GM23248 (cell line): Measurements from ENCODE around the gene RCBTB1. TPM values are rescaled to one million over a fixed set of nuclear protein-coding genes. Genes with fewer than 3 reads are reported as not detected.

Experiments used
- DNase-seq: peaks from one replicate; pipeline ENCODE4 v3.0.0-alpha.2; 2015
- H2AFZ ChIP-seq: fragments of 200-600 bp; sonication (generic); 2 replicates; pipeline ENCODE4 v1.6.1; 2016; ENCODE audit warnings: antibody characterized with exemption
- H3F3A ChIP-seq: fragments of 200-600 bp; sonication (generic); 2 replicates; pipeline ENCODE4 v1.6.1; 2016; ENCODE audit warnings: mild to moderate bottlenecking, antibody characterized with exemption, mixed run types; ENCODE audit not compliant: insufficient read depth
- H3K27ac ChIP-seq: fragments of 200-600 bp; sonication (generic); 2 replicates; pipeline ENCODE4 v1.5.1; 2016; ENCODE audit warnings: mild to moderate bottlenecking
- H3K27me3 ChIP-seq: fragments of 200-600 bp; sonication (generic); replicated peaks from 2 replicates; pipeline ENCODE4 v1.6.1; 2016; ENCODE audit warnings: mild to moderate bottlenecking; ENCODE audit not compliant: insufficient read depth
- H3K36me3 ChIP-seq: fragments of 200-600 bp; sonication (generic); 2 replicates; pipeline ENCODE4 v1.6.1; 2016; ENCODE audit warnings: low read depth, mild to moderate bottlenecking
- H3K4me1 ChIP-seq: fragments of 200-600 bp; sonication (generic); 2 replicates; pipeline ENCODE4 v1.6.1; 2016; ENCODE audit warnings: mild to moderate bottlenecking; ENCODE audit not compliant: insufficient read depth
- H3K4me2 ChIP-seq: fragments of 200-600 bp; sonication (generic); one replicate; pipeline ENCODE4 v1.6.1; 2016; ENCODE audit warnings: mild to moderate bottlenecking; ENCODE audit not compliant: unreplicated experiment
- H3K4me3 ChIP-seq: fragments of 200-600 bp; sonication (generic); 2 replicates; pipeline ENCODE4 v1.5.1; 2016; ENCODE audit warnings: mild to moderate bottlenecking
- H3K79me2 ChIP-seq: fragments of 200-600 bp; sonication (generic); 2 replicates; pipeline ENCODE4 v1.6.1; 2016; ENCODE audit warnings: mild to moderate bottlenecking; ENCODE audit not compliant: insufficient read depth
- H3K9ac ChIP-seq: fragments of 200-600 bp; sonication (generic); 2 replicates; pipeline ENCODE4 v1.6.1; 2016; ENCODE audit warnings: mild to moderate bottlenecking
- H3K9me2 ChIP-seq: fragments of 200-600 bp; sonication (generic); 2 replicates; pipeline ENCODE4 v1.6.1; 2016; ENCODE audit warnings: mixed run types, mild to moderate bottlenecking, moderate library complexity; ENCODE audit not compliant: insufficient read depth
- H3K9me3 ChIP-seq: fragments of 200-600 bp; sonication (generic); one replicate; pipeline ENCODE4 v1.6.1; 2017; ENCODE audit warnings: low read depth
- H4K20me1 ChIP-seq: fragments of 200-600 bp; sonication (generic); 2 replicates; pipeline ENCODE4 v1.6.0; 2016; ENCODE audit not compliant: insufficient read depth
- EZH2 ChIP-seq: fragments of 200-600 bp; sonication (generic); IDR thresholded peaks from 2 replicates; pipeline ENCODE4 v1.6.1; 2018; ENCODE audit warnings: antibody characterized with exemption, mild to moderate bottlenecking; ENCODE audit not compliant: insufficient read depth, poor library complexity, severe bottlenecking
- EZH2phosphoT487 ChIP-seq: fragments of 200-600 bp; sonication (generic); IDR thresholded peaks from 2 replicates; pipeline ENCODE4 v1.6.1; 2018; ENCODE audit warnings: antibody characterized with exemption, moderate library complexity, mild to moderate bottlenecking, low read depth; ENCODE audit not compliant: insufficient read depth
- whole genome bisulfite sequencing, 2 experiments: methylation state at CpG; one replicate each; pipeline ENCODE4 v1.1.6; 2015 to 2017; ENCODE audit warnings: low lambda C conversion rate in 2 of 2, low coverage in 1 of 2; ENCODE audit errors: missing lambda C conversion rate in 2 of 2; 5-methylcytosine and 5-hydroxymethylcytosine counted together
- in situ Hi-C: fragments of 300-500 bp; cut with MboI; formaldehyde crosslinking; loops from 2 replicates; pipeline ENCODE4 v1.15.0; 2020
- polyA plus RNA-seq: library from polyadenylated mRNA; unstranded; fragments of >200 nt; fragmentation: Nextera tagmentation; extraction: Ambion mirVana; gene quantifications from 2 replicates; pipeline ENCODE4 v1.2.1, GENCODE V29; 2016
- total RNA-seq: library from RNA; depleted of rRNA; stranded (reverse); fragments of >200 nt; shearing (Covaris generic); gene quantifications from 2 replicates; pipeline ENCODE4 v1.2.3, GENCODE V29; 2014

Gene RCBTB1
- total and polyA plus RNA-seq, 2 experiments from 2014 or later = 9.5 to 9.9 TPM

DNA sequence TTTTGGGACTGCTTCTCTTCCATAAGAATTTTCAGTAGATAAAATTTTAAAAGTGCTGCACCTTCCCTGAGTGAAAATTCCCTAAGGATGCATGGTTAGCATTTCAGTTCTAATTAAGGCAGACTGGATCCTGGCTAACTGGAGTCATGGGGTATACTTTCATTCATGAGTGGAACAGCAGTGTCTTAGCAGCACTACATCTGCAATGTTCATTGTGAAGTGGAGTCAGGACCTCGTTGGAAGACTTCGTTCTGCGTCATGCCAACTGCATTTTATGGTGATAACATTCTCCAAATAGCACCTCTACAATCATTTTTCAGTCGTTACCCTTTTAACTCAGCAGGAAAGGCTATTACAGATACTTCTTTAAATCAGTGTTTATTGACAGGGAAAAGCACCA is 64.1 kb downstream of the RCBTB1 start:
- no peaks in the 10 kb centered on the region for H4K20me1 ChIP-seq
- no peak for DNase-seq
- no peak overlapping the region for H3K9ac ChIP-seq
- H3F3A ChIP-seq = no peaks in the 10 kb centered on the region
- no peaks in the 10 kb centered on the region for H3K9me3 ChIP-seq
- no peak overlapping the region for H3K27ac ChIP-seq
- no peak overlapping the region for H3K4me2 ChIP-seq
- 77 to 87% methylated on average over 4 of the region's 4 CpGs for WGBS, 2 experiments
- H3K9me2 ChIP-seq = no peaks in the 10 kb centered on the region
- TF ChIP-seq EZH2 (no peak), EZH2phosphoT487 (no peak)
- no peak overlapping the region for H2AFZ ChIP-seq
- H3K4me1 ChIP-seq = no peaks in the 10 kb centered on the region
- in situ Hi-C loops = no loop called here
- no peak overlapping the region for H3K4me3 ChIP-seq
- H3K27me3 ChIP-seq = no peaks in the 10 kb centered on the region
- H3K36me3 ChIP-seq = peaks cover 17% of the 10 kb centered on the region; the same call in 1 of the 2 replicates
- H3K79me2 ChIP-seq = no peaks in the 10 kb centered on the region

- Histone ChIP-seq H3K4me2 (no peak overlapping the region), H3K79me2 (no peaks in the 10 kb centered on the region), H3K4me3 (no peak overlapping the region), H3K9ac (no peak overlapping the region), H3K36me3 (peaks cover 10% of the 10 kb centered on the region; the same call in 1 of the 2 replicates), H4K20me1 (no peaks in the 10 kb centered on the region), H3K9me2 (no peaks in the 10 kb centered on the region), H3K9me3 (no peaks in the 10 kb centered on the region), H2AFZ (no peak overlapping the region), H3K27me3 (no peaks in the 10 kb centered on the region), H3K27ac (no peak overlapping the region), H3K4me1 (no peaks in the 10 kb centered on the region), H3F3A (no peaks in the 10 kb centered on the region)
- TF ChIP-seq EZH2phosphoT487 (no peak), EZH2 (no peak)
- 86% methylated on average over 6 of the region's 6 CpGs for WGBS, 2 experiments
- DNase-seq = no peak
- in situ Hi-C loops = no loop called here
Observed at GRCh38 chr13:49517461-49517860, 67.9 kb downstream of the RCBTB1 start.

DNA sequence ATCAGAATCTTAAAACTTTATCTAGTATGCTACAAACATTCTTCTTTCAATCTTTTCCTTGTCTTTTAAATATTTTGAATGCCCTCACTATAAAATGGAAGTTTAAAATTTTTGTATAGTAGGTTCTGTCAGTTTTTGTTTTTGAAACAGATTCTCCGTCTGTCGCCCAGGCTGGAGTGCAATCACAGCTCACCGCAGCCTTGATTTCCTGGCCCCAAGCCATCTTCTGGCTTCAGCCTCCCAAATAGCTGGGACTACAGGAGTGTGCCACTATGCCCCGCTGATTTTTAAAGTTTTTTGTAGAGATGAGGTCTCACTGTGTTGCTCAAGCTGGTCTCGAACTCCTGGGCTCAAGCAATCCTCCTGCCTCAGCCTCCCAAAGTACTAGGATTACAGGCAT is 68.9 kb downstream of the RCBTB1 start:
- Histone ChIP-seq H3K27ac (no peak overlapping the region), H3K9ac (no peak overlapping the region), H3F3A (no peaks in the 10 kb centered on the region), H3K9me2 (no peaks in the 10 kb centered on the region), H2AFZ (no peak overlapping the region), H3K36me3 (peaks cover 10% of the 10 kb centered on the region; the same call in 1 of the 2 replicates), H3K27me3 (no peaks in the 10 kb centered on the region), H4K20me1 (no peaks in the 10 kb centered on the region), H3K4me1 (no peaks in the 10 kb centered on the region), H3K4me3 (no peak overlapping the region), H3K9me3 (no peaks in the 10 kb centered on the region), H3K79me2 (no peaks in the 10 kb centered on the region), H3K4me2 (no peak overlapping the region)
- DNase-seq = no peak
- WGBS, 2 experiments = 85 to 86% methylated on average over 5 of the region's 5 CpGs
- TF ChIP-seq EZH2phosphoT487 (no peak), EZH2 (no peak)
- in situ Hi-C loops = no loop called here

DNA sequence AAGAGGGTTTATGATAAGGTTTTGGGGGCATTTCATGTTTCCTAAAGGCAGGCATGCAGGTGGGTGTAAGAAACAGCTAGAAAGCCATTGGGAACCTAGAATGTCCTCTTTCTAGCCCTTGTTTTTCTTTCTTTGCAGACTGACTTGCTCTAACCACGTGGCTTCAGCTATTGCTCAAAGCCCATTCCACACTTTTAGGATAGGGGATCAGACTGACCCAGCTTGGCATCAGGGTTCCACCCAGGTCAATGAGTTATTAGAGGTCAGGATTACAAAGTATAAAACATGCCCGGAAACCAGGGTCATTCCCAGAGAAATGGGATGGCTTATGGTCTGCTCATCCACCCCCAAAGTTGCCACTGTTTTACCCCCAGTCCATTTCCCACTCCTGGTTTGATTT is 72.8 kb downstream of the RCBTB1 start:
- 78 to 95% methylated on average over 2 of the region's 2 CpGs for WGBS, 2 experiments

GRCh38 chr13:49503951-49504350 is 81.4 kb downstream of the RCBTB1 start:
- Histone ChIP-seq H3K9ac (no peak overlapping the region), H3F3A (peaks cover 16% of the 10 kb centered on the region), H3K27me3 (no peaks in the 10 kb centered on the region), H3K36me3 (no peaks in the 10 kb centered on the region), H3K27ac (no peak overlapping the region), H3K4me2 (no peak overlapping the region), H3K9me2 (no peaks in the 10 kb centered on the region), H3K79me2 (no peaks in the 10 kb centered on the region), H3K4me1 (peaks cover 22% of the 10 kb centered on the region), H2AFZ (no peak overlapping the region), H3K9me3 (no peaks in the 10 kb centered on the region), H4K20me1 (no peaks in the 10 kb centered on the region), H3K4me3 (no peak overlapping the region)
- in situ Hi-C loops = no loop called here
- peak; percentile 51 for DNase-seq
- no peak for TF ChIP-seq EZH2phosphoT487
- no peak for TF ChIP-seq EZH2
- 53 to 58% methylated on average over 3 of the region's 3 CpGs for WGBS, 2 experiments

More for the DNA sequence above, 72.8 kb downstream of the RCBTB1 start:
- no peak overlapping the region for H3K9ac ChIP-seq
- TF ChIP-seq EZH2 = no peak
- no peaks in the 10 kb centered on the region for H3K9me2 ChIP-seq
- no peak overlapping the region for H3K4me2 ChIP-seq
- H3K27me3 ChIP-seq = no peaks in the 10 kb centered on the region
- H3K36me3 ChIP-seq = peaks cover 4% of the 10 kb centered on the region; the same call in 1 of the 2 replicates
- H2AFZ ChIP-seq = no peak overlapping the region
- no peak for DNase-seq
- in situ Hi-C loops = no loop called here
- H3K79me2 ChIP-seq = no peaks in the 10 kb centered on the region
- no peak overlapping the region for H3K4me3 ChIP-seq
- H4K20me1 ChIP-seq = no peaks in the 10 kb centered on the region
- H3F3A ChIP-seq = no peaks in the 10 kb centered on the region
- no peaks in the 10 kb centered on the region for H3K4me1 ChIP-seq
- no peaks in the 10 kb centered on the region for H3K9me3 ChIP-seq
- H3K27ac ChIP-seq = no peak overlapping the region
